ENCODE results near the gene PCDHB14. TPM values are rescaled to one million over a fixed set of nuclear protein-coding genes. Genes with fewer than 3 reads are reported as not detected.
A peak's percentile ranks its signal among the peaks of the same experiment; 100 is the strongest.
"Not testable (repeated sequence)": the region's sequence is repeated elsewhere in the genome, so short reads cannot be mapped to it uniquely, and the experiment has no call there.

PCDHB14 gene
- total and polyA plus RNA-seq, 11 donors, result 0.91 to 6.1 (median 3.8) TPM

GRCh38 chr5:141180313-141180712 lies 42.8 kb upstream of the PCDHB14 start:
- no peak for TF ChIP-seq CTCF (IDR thresholded peaks at IDR 0.05)
- no peak for TF ChIP-seq POLR2A (IDR thresholded peaks at IDR 0.05)
- Histone ChIP-seq H3K36me3 (peaks cover 0 to 4% (median 0%) of the 10 kb centered on the region in 9 donors), H3K4me3 (no peak overlapping the region), H3K27ac (no peak overlapping the region), H3K9me3 (peaks cover 0 to 78% (median 29%) of the 10 kb centered on the region in 12 donors), H3K4me1 (no peaks in the 10 kb centered on the region), H3K27me3 (peaks cover 0 to 72% (median 24%) of the 10 kb centered on the region in 9 donors)
- ATAC-seq (no peak), DNase-seq (no peak)
- WGBS, 4 donors, result 46 to 64% (median 49%) methylated on average over 1 of the region's 1 CpG
- intact Hi-C loops (cut with DNase I), result loop anchor here in 2 of 10 donors (5.0 to 10.0 kb wide), 2 partner anchors 382 to 384 kb away; no protein-coding TSS in a partner anchor

- peak in 3 of 4 donors; percentile 33 to 70 (median 37) for ATAC-seq
- no peaks in the 10 kb centered on the region for H3K4me1 ChIP-seq
- H3K27ac ChIP-seq, result peak within 1 kb of the TSS in 8 of 12 donors; percentile 2 to 72 (median 27)
- peak within 1 kb of the TSS in 10 of 12 donors; percentile 30 to 62 (median 48) for H3K4me3 ChIP-seq
- peaks cover 0 to 78% (median 30%) of the 10 kb centered on the region in 12 donors for H3K9me3 ChIP-seq
- TF ChIP-seq POLR2A (IDR thresholded peaks at IDR 0.05) (no peak), CTCF (IDR thresholded peaks at IDR 0.05) (peak in 9 of 12 donors; percentile 9 to 56 (median 45))
- H3K27me3 ChIP-seq, result peaks cover 0 to 67% (median 13%) of the 10 kb centered on the region in 9 donors
- DNase-seq, result peak in 2 of 5 donors; percentile 41 to 55
- peaks cover 0 to 8% (median 0%) of the 10 kb centered on the region in 9 donors for H3K36me3 ChIP-seq
- intact Hi-C loops (cut with DNase I), result loop anchor here in 2 of 10 donors (5.0 to 10.0 kb wide), 2 partner anchors 380 to 383 kb away; no protein-coding TSS in a partner anchor
- 7 to 17% (median 13%) methylated on average over 13 of the region's 13 CpGs for WGBS, 4 donors
These were observed 40.9 kb upstream of the PCDHB14 start, which contains the start of gene PCDHB16 for GRCh38 chr5:141182248-141182647. Gene PCDHB16 (plus strand): TSS chr5:141182387. CDS start chr5:141182560, 173 bp downstream.

- H3K9me3 ChIP-seq, result peaks cover 0 to 80% (median 28%) of the 10 kb centered on the region in 12 donors
- intact Hi-C loops (cut with DNase I), result loop anchor here in 2 of 10 donors (5.0 to 10.0 kb wide), 2 partner anchors 378 to 381 kb away; no protein-coding TSS in a partner anchor
- H3K27me3 ChIP-seq, result peaks cover 0 to 61% (median 6%) of the 10 kb centered on the region in 9 donors
- H3K27ac ChIP-seq, H3K4me3 ChIP-seq, DNase-seq, H3K36me3 ChIP-seq, H3K4me1 ChIP-seq, ATAC-seq: not testable (repeated sequence)
- 30 to 50% (median 35%) methylated on average over 9 to 59 of the region's 69 CpGs for WGBS, 4 donors
These were observed 38.9 kb upstream of the PCDHB14 start for GRCh38 chr5:141184117-141184855.

GRCh38 chr5:141186897-141187512 lies 36.1 kb upstream of the PCDHB14 start, which contains the start of gene PCDHB9:
Gene PCDHB9 (plus strand): TSS chr5:141187161. CDS start chr5:141187319, 158 bp downstream.
- TF ChIP-seq CTCF (IDR thresholded peaks at IDR 0.05) (peak in 9 of 12 donors; percentile 7 to 42 (median 34)), POLR2A (IDR thresholded peaks at IDR 0.05) (no peak)
- no peak for ATAC-seq

GRCh38 chr5:141188682-141189081 lies 34.5 kb upstream of the PCDHB14 start:
- H3K4me3 ChIP-seq, H3K27ac ChIP-seq, H3K4me1 ChIP-seq, ATAC-seq, DNase-seq, H3K36me3 ChIP-seq: not testable (repeated sequence)
- intact Hi-C loops (cut with DNase I), result loop anchor here in 1 of 10 donors (10.0 kb wide), 1 partner anchor 376 kb away; no protein-coding TSS in a partner anchor
- H3K27me3 ChIP-seq, result peaks cover 0 to 39% (median 0%) of the 10 kb centered on the region in 9 donors
- H3K9me3 ChIP-seq, result peaks cover 0 to 96% (median 36%) of the 10 kb centered on the region in 12 donors
- 24 to 37% (median 29%) methylated on average over 11 to 33 of the region's 37 CpGs for WGBS, 4 donors

More at GRCh38 chr5:141186897-141187512, 36.1 kb upstream of the PCDHB14 start, which contains the start of gene PCDHB9:
- H3K36me3 ChIP-seq, result peaks cover 0 to 8% (median 0%) of the 10 kb centered on the region in 9 donors
- H3K27ac ChIP-seq, result no peak within 1 kb of the TSS
- DNase-seq, result no peak
- 16 to 26% (median 23%) methylated on average over 9 of the region's 9 CpGs for WGBS, 4 donors
- peaks cover 0 to 52% (median 0%) of the 10 kb centered on the region in 9 donors for H3K27me3 ChIP-seq
- H3K4me3 ChIP-seq, result peak within 1 kb of the TSS in 1 of 12 donors; percentile 10
- no peaks in the 10 kb centered on the region for H3K4me1 ChIP-seq
- intact Hi-C loops (cut with DNase I), result loop anchor here in 1 of 10 donors (10.0 kb wide), 1 partner anchor 378 kb away; no protein-coding TSS in a partner anchor
- H3K9me3 ChIP-seq, result peaks cover 0 to 97% (median 36%) of the 10 kb centered on the region in 12 donors

- Histone ChIP-seq H3K9me3 (peaks cover 0 to 94% (median 36%) of the 10 kb centered on the region in 12 donors), H3K27me3 (peaks cover 0 to 38% (median 0%) of the 10 kb centered on the region in 9 donors)
- not testable (repeated sequence) for ATAC-seq, H3K36me3 ChIP-seq, DNase-seq, H3K27ac ChIP-seq, H3K4me1 ChIP-seq, H3K4me3 ChIP-seq
- intact Hi-C loops (cut with DNase I), result loop anchor here in 1 of 10 donors (10.0 kb wide), 1 partner anchor 376 kb away; no protein-coding TSS in a partner anchor
- WGBS, 4 donors, result 26 to 50% (median 36%) methylated on average over 6 to 35 of the region's 35 CpGs
These were observed 34.0 kb upstream of the PCDHB14 start for GRCh38 chr5:141189131-141189530.
